ENCODE data around the gene PCDH11X.
"Not testable (repeated sequence)": the region's sequence is repeated elsewhere in the genome, so short reads cannot be mapped to it uniquely, and the experiment has no call there.

PCDH11X gene, protein sequence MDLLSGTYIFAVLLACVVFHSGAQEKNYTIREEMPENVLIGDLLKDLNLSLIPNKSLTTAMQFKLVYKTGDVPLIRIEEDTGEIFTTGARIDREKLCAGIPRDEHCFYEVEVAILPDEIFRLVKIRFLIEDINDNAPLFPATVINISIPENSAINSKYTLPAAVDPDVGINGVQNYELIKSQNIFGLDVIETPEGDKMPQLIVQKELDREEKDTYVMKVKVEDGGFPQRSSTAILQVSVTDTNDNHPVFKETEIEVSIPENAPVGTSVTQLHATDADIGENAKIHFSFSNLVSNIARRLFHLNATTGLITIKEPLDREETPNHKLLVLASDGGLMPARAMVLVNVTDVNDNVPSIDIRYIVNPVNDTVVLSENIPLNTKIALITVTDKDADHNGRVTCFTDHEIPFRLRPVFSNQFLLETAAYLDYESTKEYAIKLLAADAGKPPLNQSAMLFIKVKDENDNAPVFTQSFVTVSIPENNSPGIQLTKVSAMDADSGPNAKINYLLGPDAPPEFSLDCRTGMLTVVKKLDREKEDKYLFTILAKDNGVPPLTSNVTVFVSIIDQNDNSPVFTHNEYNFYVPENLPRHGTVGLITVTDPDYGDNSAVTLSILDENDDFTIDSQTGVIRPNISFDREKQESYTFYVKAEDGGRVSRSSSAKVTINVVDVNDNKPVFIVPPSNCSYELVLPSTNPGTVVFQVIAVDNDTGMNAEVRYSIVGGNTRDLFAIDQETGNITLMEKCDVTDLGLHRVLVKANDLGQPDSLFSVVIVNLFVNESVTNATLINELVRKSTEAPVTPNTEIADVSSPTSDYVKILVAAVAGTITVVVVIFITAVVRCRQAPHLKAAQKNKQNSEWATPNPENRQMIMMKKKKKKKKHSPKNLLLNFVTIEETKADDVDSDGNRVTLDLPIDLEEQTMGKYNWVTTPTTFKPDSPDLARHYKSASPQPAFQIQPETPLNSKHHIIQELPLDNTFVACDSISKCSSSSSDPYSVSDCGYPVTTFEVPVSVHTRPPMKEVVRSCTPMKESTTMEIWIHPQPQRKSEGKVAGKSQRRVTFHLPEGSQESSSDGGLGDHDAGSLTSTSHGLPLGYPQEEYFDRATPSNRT (N-terminal part only)

GRCh38 chrX:91779135-91779534 is at the start of gene PCDH11X:
Gene PCDH11X (plus strand): TSS chrX:91779375. CDS start chrX:91835505, 56,130 bp downstream.
- intact Hi-C loops (cut with DNase I): not testable (repeated sequence)
- DNase-seq: peak in 8 of 10 donors; percentile 12 to 93 (median 40)

- DNase-seq; intact Hi-C loops (cut with DNase I): not testable (repeated sequence)
These were observed 31.7 kb upstream of the PCDH11X start for GRCh38 chrX:91747446-91747845.

DNA sequence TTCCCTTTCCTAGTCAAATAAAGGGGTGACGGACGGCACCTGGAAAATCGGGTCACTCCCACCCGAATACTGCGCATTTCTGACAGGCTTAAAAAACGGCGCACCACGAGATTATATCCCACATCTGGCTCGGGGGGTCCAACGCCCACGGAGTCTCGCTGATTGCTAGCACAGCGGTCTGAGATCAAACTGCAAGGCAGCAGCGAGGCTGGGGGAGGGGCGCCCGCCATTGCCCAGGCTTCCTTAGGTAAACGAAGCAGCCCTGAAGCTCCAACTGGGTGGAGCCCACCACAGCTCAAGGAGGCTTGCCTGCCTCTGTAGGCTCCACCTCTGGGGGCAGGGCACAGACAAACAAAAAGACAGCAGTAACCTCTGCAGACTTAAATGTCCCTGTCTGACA is 26.2 kb upstream of the PCDH11X start:
- intact Hi-C loops (cut with DNase I): not testable (repeated sequence)
- DNase-seq: peak in 3 of 10 donors; percentile 16 to 61 (median 47)

DNA sequence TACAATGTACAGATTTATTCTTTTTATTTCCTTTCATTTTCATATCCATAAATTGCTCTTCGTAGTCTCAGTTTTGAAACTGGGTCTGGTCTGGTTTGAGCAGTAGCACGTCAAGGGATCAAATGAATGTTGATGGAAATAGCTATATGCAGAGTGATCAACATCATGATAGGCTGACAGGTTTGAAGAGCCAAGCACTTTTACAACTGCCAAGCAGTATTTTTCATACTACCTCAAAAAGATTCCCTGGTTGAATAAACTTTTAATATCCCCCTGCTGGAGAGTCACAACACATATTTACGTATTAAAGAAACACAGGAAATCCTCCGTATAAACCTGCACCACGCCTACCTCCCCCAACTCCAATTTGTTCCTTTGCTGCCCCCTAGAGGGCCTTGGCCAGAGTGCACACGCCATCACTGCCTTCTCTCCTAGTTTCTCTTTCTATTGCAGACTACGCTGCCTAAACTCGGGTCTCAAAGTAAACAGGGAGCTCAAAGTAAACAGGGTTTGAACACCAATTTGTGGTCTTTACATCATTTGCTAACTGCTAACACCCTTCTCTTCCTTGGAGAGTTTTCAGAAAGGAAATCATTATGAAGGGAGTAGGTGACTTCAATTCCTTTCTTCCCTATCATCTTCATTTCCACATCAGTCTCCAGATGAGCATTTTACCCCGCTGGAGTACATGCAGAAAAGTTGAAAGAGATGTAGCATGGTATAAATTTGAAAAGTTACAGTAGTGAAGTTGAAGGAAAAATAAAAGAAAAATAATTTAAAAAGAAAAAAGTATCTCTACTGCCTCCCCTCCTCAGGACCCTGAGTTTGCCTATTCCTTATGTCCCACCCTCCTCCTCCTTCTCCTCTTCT is 8.3 kb upstream of the PCDH11X start:
- DNase-seq; intact Hi-C loops (cut with DNase I): not testable (repeated sequence)

GRCh38 chrX:91773943-91774342 is 5.2 kb upstream of the PCDH11X start:
- not testable (repeated sequence) for DNase-seq

DNA sequence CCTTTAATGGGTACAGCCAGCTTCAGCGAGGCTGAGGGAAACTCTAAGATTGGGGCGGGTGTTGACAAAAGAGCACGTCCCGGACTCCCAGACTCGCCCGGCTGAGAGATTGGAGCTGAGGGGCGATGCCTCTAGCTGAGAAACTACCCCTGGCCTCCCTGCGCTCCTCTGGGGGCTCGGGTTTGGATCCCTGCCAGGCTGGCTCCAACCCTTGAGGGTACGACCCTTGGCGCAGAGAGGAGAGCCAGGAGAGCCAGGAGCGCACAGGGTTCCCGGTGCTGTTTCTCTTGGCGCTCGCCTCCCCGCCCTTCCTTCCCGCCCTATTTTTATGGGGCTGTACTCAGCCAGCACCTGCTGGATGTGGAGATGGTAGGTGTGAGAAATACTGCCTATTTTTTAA is 833 bp downstream of the PCDH11X start:
- intact Hi-C loops (cut with DNase I): not testable (repeated sequence)

More at GRCh38 chrX:91773943-91774342, 5.2 kb upstream of the PCDH11X start:
- intact Hi-C loops (cut with DNase I): not testable (repeated sequence)

GRCh38 chrX:91780698-91781097 is 1.5 kb downstream of the PCDH11X start:
- DNase-seq: peak in 2 of 10 donors; percentile 31 to 33
- intact Hi-C loops (cut with DNase I): not testable (repeated sequence)

More for the DNA sequence above, 833 bp downstream of the PCDH11X start:
- peak in 3 of 10 donors; percentile 66 to 78 (median 69) for DNase-seq

- intact Hi-C loops (cut with DNase I): not testable (repeated sequence)
- DNase-seq: peak in 3 of 10 donors; percentile 25 to 72 (median 69)
These were observed 2.6 kb downstream of the PCDH11X start for GRCh38 chrX:91781553-91782298.

DNA sequence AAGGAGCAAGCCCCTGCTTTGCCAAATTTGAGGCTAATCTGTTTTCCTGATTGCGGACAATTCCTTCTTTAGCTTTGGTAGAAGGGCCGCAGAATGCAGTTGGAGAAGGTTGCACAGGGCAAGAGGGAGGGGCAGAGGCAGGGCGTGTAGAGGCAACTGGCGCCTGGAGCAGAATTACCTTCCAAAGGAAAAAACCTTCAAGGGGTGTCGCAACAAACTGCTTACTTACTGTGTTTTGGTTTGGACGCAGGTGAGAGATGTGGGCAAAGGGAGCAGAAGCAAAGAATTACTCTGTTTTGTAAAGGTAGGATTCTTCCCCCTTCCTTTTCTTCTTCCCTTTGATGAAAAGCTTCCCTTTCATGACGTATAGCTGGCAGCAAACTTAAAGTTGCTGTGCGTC is 3.6 kb downstream of the PCDH11X start:
- DNase-seq; intact Hi-C loops (cut with DNase I): not testable (repeated sequence)

GRCh38 chrX:91817537-91817936 is 38.4 kb downstream of the PCDH11X start:
- intact Hi-C loops (cut with DNase I): not testable (repeated sequence)

DNA sequence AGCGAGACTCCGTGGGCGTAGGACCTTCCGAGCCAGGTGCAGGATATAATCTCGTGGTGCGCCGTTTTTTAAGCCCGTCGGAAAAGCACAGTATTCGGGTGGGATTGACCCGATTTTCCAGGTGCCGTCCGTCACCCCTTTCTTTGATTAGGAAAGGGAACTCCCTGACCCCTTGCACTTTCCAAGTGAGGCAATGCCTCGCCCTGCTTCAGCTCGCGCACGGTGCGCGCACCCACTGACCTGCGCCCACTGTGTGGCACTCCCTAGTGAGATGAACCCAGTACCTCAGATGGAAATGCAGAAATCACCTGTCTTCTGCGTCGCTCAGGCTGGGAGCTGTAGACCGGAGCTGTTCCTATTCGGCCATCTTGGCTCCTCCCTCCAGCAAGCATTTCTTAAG is 46.1 kb downstream of the PCDH11X start:
- intact Hi-C loops (cut with DNase I): not testable (repeated sequence)
- peak in 1 of 10 donors; percentile 52 for DNase-seq

More at GRCh38 chrX:91817537-91817936, 38.4 kb downstream of the PCDH11X start:
- not testable (repeated sequence) for DNase-seq
